Natural killer cell (primary cell): ENCODE data around the gene TPO. TPM values are rescaled to one million over a fixed set of nuclear protein-coding genes. Genes with fewer than 3 reads are reported as not detected.
"Not testable (repeated sequence)": the region's sequence is repeated elsewhere in the genome, so short reads cannot be mapped to it uniquely, and the experiment has no call there.

Source experiments
- ATAC-seq, 3 donors: fragments of 150-1000 bp in 2 of 3; fragments of 200-7000 bp in 1 of 3; cut with Tn5 transposase; 1 replicate in 1 of 3; 2 replicates in 2 of 3; pipeline ENCODE4 v1.10.0; 2021; ENCODE audit warnings: mild to moderate bottlenecking in 2 of 3, moderate library complexity in 2 of 3
- DNase-seq, 2 donors: peaks; one replicate each; pipeline versions ENCODE4 v3.0.0 to v3.0.0-alpha.2; 2013 to 2021; ENCODE audit warnings: mixed read lengths in 1 of 2
- H3K27ac ChIP-seq: one replicate; pipeline ENCODE4 v1.5.1; 2013; ENCODE audit warnings: mild to moderate bottlenecking, low read length
- H3K27me3 ChIP-seq: one replicate; pipeline ENCODE4 v1.6.1; 2013; ENCODE audit warnings: low read length; ENCODE audit not compliant: control insufficient read depth, insufficient read depth
- H3K36me3 ChIP-seq: one replicate; pipeline ENCODE4 v1.6.1; 2013; ENCODE audit warnings: low read length; ENCODE audit not compliant: control insufficient read depth, insufficient read depth
- H3K4me1 ChIP-seq: one replicate; pipeline ENCODE4 v1.6.1; 2013; ENCODE audit warnings: low read length; ENCODE audit not compliant: control insufficient read depth, insufficient read depth
- H3K4me3 ChIP-seq: one replicate; pipeline ENCODE4 v1.5.1; 2013; ENCODE audit warnings: low read length
- H3K9me3 ChIP-seq: one replicate; pipeline ENCODE4 v1.6.1; 2013; ENCODE audit warnings: low read length; ENCODE audit not compliant: control insufficient read depth, insufficient read depth
- H3K27ac Mint-ChIP-seq, 2 donors: one replicate each; pipeline ENCODE4 v1.8.0; 2022; ENCODE audit warnings: mild to moderate bottlenecking in 2 of 2, mixed read lengths in 2 of 2, moderate library complexity in 1 of 2
- H3K27me3 Mint-ChIP-seq, 2 donors: one replicate each; pipeline ENCODE4 v1.8.0; 2022; ENCODE audit warnings: low read depth in 2 of 2, mixed read lengths in 2 of 2
- H3K36me3 Mint-ChIP-seq: one replicate; pipeline ENCODE4 v1.8.0; 2022; ENCODE audit warnings: mixed read lengths
- H3K4me1 Mint-ChIP-seq, 2 donors: one replicate each; pipeline ENCODE4 v1.8.0; 2022; ENCODE audit warnings: mixed read lengths in 2 of 2
- H3K4me3 Mint-ChIP-seq: one replicate; pipeline ENCODE4 v1.8.0; 2022; ENCODE audit warnings: mild to moderate bottlenecking, moderate library complexity, mixed read lengths
- H3K9me3 Mint-ChIP-seq, 2 donors: one replicate each; pipeline ENCODE4 v1.8.0; 2022; ENCODE audit warnings: mixed read lengths in 2 of 2
- CTCF ChIP-seq: fragments of 200-600 bp; IDR thresholded peaks from one replicate; pipeline ENCODE4 v1.8.0; 2022; ENCODE audit warnings: antibody characterized with exemption
- WGBS: methylation state at CpG from one replicate; pipeline ENCODE4 v1.1.7; 2013; ENCODE audit warnings: missing lambda C conversion rate; ENCODE audit not compliant: insufficient coverage; 5-methylcytosine and 5-hydroxymethylcytosine counted together
- intact Hi-C: fragments of 100-400 bp; cut with micrococcal nuclease; formaldehyde crosslinking; loops from one replicate; pipeline ENCODE4 v1.14.2; 2022
- total RNA-seq, 4 donors: library from RNA; stranded (reverse); fragments of 120-200 nt in 1 of 4; gene quantifications; one replicate each; pipeline versions ENCODE4 v1.2.3 to v1.2.4, GENCODE V29; 2013 to 2022

Gene TPO
- total RNA-seq, 3 donors from 2014 or later (not counting 1 experiment from before 2014, with no cell fraction given): not detected

GRCh38 chr2:1571477-1572417 lies 158.5 kb downstream of the TPO start:
- Histone ChIP-seq H3K27ac (no peak overlapping the region), H3K4me3 (no peak overlapping the region), H3K27me3 (peaks cover 4% of the 10 kb centered on the region), H3K36me3 (no peaks in the 10 kb centered on the region), H3K9me3 (no peaks in the 10 kb centered on the region), H3K4me1 (no peaks in the 10 kb centered on the region)
- no peak for TF ChIP-seq CTCF
- Mint-ChIP-seq H3K9me3 (no peaks in the 10 kb centered on the region), H3K27ac (no peak overlapping the region), H3K36me3 (no peaks in the 10 kb centered on the region), H3K27me3 (peaks cover 15 to 28% of the 10 kb centered on the region in 2 donors), H3K4me3 (no peak overlapping the region), H3K4me1 (no peaks in the 10 kb centered on the region)
- intact Hi-C loops: no loop called here
- WGBS: 86% methylated on average over 16 of the region's 17 CpGs
- DNase-seq: no peak
- no peak for ATAC-seq

GRCh38 chr2:1572638-1573037 lies 159.4 kb downstream of the TPO start:
- Mint-ChIP-seq H3K9me3 (no peaks in the 10 kb centered on the region), H3K27me3 (peaks cover 15 to 28% of the 10 kb centered on the region in 2 donors), H3K4me3 (no peak overlapping the region), H3K27ac (no peak overlapping the region), H3K36me3 (no peaks in the 10 kb centered on the region), H3K4me1 (no peaks in the 10 kb centered on the region)
- intact Hi-C loops: no loop called here
- Histone ChIP-seq H3K4me1 (no peaks in the 10 kb centered on the region), H3K27ac (no peak overlapping the region), H3K9me3 (no peaks in the 10 kb centered on the region), H3K27me3 (peaks cover 4% of the 10 kb centered on the region), H3K36me3 (no peaks in the 10 kb centered on the region), H3K4me3 (no peak overlapping the region)
- TF ChIP-seq CTCF: no peak
- DNase-seq: no peak
- no peak for ATAC-seq
- WGBS: 92% methylated on average over 8 of the region's 10 CpGs

- ATAC-seq (no peak), DNase-seq (no peak)
- Histone ChIP-seq H3K27me3 (peaks cover 4% of the 10 kb centered on the region), H3K9me3 (no peaks in the 10 kb centered on the region), H3K4me1 (no peaks in the 10 kb centered on the region), H3K27ac (no peak overlapping the region), H3K4me3 (no peak overlapping the region), H3K36me3 (no peaks in the 10 kb centered on the region)
- no peak overlapping the region for H3K27ac Mint-ChIP-seq
- no peak overlapping the region for H3K4me3 Mint-ChIP-seq
- 92% methylated on average over 4 of the region's 5 CpGs for WGBS
- peaks cover 20 to 34% of the 10 kb centered on the region in 2 donors for H3K27me3 Mint-ChIP-seq
- no peaks in the 10 kb centered on the region for H3K36me3 Mint-ChIP-seq
- intact Hi-C loops: no loop called here
- TF ChIP-seq CTCF: no peak
- H3K9me3 Mint-ChIP-seq: no peaks in the 10 kb centered on the region
- no peaks in the 10 kb centered on the region for H3K4me1 Mint-ChIP-seq
Observed at GRCh38 chr2:1577846-1578245, 164.6 kb downstream of the TPO start.

- H3K36me3 Mint-ChIP-seq, H3K4me3 Mint-ChIP-seq, H3K9me3 ChIP-seq, H3K4me1 Mint-ChIP-seq, intact Hi-C loops, H3K4me1 ChIP-seq, H3K27ac Mint-ChIP-seq, H3K36me3 ChIP-seq, DNase-seq, H3K9me3 Mint-ChIP-seq, ATAC-seq, H3K27me3 ChIP-seq, H3K27ac ChIP-seq, H3K4me3 ChIP-seq: not testable (repeated sequence)
- H3K27me3 Mint-ChIP-seq: peaks cover 7 to 12% of the 10 kb centered on the region in 2 donors
- WGBS: 86% methylated on average over 19 of the region's 19 CpGs
Observed at GRCh38 chr2:1581257-1581964, 168.1 kb downstream of the TPO start.
